GM12874 (cell line): ENCODE results near the gene TTC8.

ENCODE experiments used
- CTCF ChIP-seq: IDR thresholded peaks from 2 replicates; pipeline ENCODE4 v1.5.1; 2011; ENCODE audit warnings: low read depth, mild to moderate bottlenecking, control low read depth, low read length, moderate library complexity; ENCODE audit not compliant: insufficient read depth

Gene TTC8

DNA sequence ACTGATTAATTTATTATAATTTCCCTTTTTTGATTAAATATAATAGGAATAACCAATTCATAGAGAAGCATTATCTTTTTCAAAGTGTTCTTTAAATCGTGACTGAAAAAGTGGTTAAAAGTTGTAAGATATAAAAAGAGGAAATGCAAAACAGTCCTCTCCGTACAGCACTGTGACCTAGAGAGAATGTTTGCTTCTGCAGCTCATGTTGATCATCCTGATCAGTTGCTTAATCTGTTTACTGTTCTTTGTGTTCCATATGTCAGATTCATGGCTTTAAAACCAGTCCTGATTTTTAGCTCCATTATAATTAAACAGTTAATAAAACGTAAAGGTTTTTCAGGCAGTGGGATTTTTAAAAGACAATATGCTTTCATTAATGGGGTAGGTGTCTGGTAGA, 4.7 kb downstream of the TTC8 start:
- TF ChIP-seq CTCF: no peak

- no peak for TF ChIP-seq CTCF
Observed at GRCh38 chr14:88829685-88830302, 5.3 kb downstream of the TTC8 start.

DNA sequence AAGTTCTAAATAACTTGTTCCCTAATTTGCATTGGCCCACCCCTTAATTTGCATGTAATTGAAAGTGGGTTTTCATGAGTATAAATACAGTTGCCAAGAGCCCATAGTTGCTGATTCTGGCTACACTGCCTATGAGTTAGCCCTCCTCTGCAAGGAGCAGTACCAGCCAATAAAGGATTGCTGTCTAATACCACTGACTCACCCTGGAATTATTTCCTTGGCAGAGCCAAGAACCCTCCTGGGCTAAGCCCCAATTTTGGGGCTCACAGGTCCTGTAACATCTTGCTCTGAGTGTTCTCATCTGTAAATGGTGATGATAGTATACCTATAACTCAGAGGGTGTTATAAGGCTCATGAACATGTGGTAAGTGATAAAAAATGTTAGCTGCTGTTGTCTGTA, 6.8 kb downstream of the TTC8 start:
- no peak for TF ChIP-seq CTCF

DNA sequence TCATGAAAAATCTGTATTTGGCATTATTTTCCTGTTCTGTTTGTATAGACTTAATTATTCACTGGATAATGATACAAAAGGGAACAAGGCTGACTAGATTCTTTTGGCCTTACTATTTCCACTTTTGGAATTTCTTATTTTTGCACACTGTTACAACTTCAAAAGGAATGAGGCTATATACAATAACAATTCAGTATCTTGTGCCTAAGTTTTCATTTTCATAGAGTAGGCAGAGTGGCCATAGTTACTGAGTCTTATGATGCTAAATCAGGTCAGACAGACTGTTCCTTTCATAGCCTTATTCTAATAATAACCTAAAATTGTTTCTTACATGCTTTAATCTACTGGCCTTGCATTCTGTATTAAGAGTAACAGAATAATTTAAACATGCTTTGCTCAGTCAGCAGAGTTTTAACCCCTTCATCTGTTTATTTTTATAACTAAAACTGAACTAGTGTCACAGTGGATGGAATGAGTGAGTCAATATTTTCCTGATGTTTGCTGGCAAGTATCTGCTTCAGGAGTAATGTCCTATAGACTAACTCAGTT, 10.5 kb downstream of the TTC8 start:
- no peak for TF ChIP-seq CTCF

GRCh38 chr14:88835661-88836060, 11.2 kb downstream of the TTC8 start:
- no peak for TF ChIP-seq CTCF

DNA sequence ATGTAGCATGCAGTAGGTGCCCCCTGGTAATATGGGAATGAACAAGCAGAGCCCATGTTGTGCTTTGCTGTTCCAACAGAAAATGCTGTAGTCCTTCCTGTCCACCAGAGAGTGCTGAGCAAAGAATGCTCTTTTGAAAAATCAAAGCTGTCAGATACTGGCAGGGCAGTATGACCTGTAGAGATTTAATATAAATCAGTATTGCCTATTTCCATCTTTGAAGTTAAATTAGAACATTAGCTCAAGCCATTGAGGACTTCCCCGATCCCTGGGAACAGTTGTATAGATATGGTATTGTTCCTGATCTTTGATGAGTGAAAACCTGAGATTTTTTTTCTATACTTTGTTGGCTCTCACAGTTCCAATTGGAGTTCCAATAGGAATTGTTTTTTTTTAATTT, 13.0 kb downstream of the TTC8 start:
- TF ChIP-seq CTCF: no peak

DNA sequence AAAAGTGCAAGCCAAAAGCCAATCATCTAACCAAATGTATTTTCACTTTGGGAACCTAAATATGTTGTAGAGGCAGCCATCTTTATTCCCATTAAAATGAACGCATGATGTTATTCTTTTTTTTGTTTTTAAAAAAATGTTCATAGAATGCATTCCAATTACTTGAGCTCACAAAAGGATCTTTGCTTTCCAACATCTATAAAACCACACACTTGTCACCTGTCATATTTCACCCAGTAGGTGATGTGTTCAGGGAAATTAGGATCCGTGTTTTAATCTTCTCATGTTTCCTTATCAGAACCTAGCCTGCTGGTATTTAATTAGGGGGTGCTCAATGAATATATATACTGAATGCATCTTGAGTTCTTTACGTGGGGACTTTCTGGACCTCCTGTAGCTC, 13.6 kb downstream of the TTC8 start:
- TF ChIP-seq CTCF: no peak
